ENCODE results near the gene AGAP9.
"Not testable (repeated sequence)": the region's sequence is repeated elsewhere in the genome, so short reads cannot be mapped to it uniquely, and the experiment has no call there.

DNA sequence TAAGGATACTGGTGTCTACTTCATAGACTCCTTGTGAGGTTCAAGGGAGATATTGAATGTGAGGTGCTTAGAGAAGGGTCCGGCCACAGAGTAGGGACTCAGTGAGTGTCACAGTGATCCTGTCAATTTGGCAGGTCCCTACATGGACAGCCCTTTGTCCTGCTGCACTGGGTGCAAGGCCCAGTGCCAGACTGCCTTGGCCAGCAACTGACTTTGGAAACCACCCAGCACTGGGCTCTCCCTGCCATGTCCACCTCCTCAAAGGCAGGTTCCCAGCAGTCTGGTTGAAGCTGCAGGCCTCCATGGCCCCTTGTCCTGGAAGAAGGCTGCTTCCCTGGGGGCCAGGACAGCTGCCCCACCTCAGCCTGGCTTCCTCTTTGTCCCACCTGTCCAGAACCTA is 41.1 kb downstream of the AGAP9 start:
- TF ChIP-seq POLR2A (IDR thresholded peaks at IDR 0.05), result not testable (repeated sequence)
- TF ChIP-seq, protein P1, sequence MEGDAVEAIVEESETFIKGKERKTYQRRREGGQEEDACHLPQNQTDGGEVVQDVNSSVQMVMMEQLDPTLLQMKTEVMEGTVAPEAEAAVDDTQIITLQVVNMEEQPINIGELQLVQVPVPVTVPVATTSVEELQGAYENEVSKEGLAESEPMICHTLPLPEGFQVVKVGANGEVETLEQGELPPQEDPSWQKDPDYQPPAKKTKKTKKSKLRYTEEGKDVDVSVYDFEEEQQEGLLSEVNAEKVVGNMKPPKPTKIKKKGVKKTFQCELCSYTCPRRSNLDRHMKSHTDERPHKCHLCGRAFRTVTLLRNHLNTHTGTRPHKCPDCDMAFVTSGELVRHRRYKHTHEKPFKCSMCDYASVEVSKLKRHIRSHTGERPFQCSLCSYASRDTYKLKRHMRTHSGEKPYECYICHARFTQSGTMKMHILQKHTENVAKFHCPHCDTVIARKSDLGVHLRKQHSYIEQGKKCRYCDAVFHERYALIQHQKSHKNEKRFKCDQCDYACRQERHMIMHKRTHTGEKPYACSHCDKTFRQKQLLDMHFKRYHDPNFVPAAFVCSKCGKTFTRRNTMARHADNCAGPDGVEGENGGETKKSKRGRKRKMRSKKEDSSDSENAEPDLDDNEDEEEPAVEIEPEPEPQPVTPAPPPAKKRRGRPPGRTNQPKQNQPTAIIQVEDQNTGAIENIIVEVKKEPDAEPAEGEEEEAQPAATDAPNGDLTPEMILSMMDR (IDR thresholded peaks at IDR 0.05), result not testable (repeated sequence)

Measured in uterus (tissue), 2 donors.